GM19193 (cell line): Measurements from ENCODE around the gene ALMS1.

Experiments used
- POLR2A ChIP-seq: IDR thresholded peaks from 4 replicates; pipeline ENCODE4 v1.6.1; 2011; ENCODE audit not compliant: insufficient read depth, insufficient read length; ENCODE audit errors: extremely low read depth

ALMS1 gene

GRCh38 chr2:73444202-73444601 lies 58.6 kb downstream of the ALMS1 start:
- no peak for TF ChIP-seq POLR2A

GRCh38 chr2:73448856-73449255 lies 63.2 kb downstream of the ALMS1 start:
- no peak for TF ChIP-seq POLR2A

GRCh38 chr2:73449404-73449803 lies 63.8 kb downstream of the ALMS1 start:
- no peak for TF ChIP-seq POLR2A

GRCh38 chr2:73451263-73451972 lies 65.8 kb downstream of the ALMS1 start:
- TF ChIP-seq POLR2A = no peak

- no peak for TF ChIP-seq POLR2A
Measured at GRCh38 chr2:73457982-73458381, 72.3 kb downstream of the ALMS1 start.

- TF ChIP-seq POLR2A = no peak
Measured at GRCh38 chr2:73468376-73468775, 82.7 kb downstream of the ALMS1 start.

- no peak for TF ChIP-seq POLR2A
Measured at GRCh38 chr2:73487112-73487657, 101.5 kb downstream of the ALMS1 start.

GRCh38 chr2:73488079-73488478 lies 102.4 kb downstream of the ALMS1 start:
- TF ChIP-seq POLR2A = no peak

- no peak for TF ChIP-seq POLR2A
Measured at GRCh38 chr2:73489053-73489452, 103.4 kb downstream of the ALMS1 start.

- no peak for TF ChIP-seq POLR2A
Measured at GRCh38 chr2:73494031-73494430, 108.4 kb downstream of the ALMS1 start.

GRCh38 chr2:73503992-73504570 lies 118.4 kb downstream of the ALMS1 start:
- TF ChIP-seq POLR2A = no peak

- TF ChIP-seq POLR2A = no peak
Measured at GRCh38 chr2:73516033-73516432, 130.4 kb downstream of the ALMS1 start.

- no peak for TF ChIP-seq POLR2A
Measured at GRCh38 chr2:73528688-73529087, 143.1 kb downstream of the ALMS1 start.

- no peak for TF ChIP-seq POLR2A
Measured at GRCh38 chr2:73532381-73532780, 146.7 kb downstream of the ALMS1 start.

- TF ChIP-seq POLR2A = no peak
Measured at GRCh38 chr2:73536133-73536840, 150.7 kb downstream of the ALMS1 start.

- TF ChIP-seq POLR2A = no peak
Measured at GRCh38 chr2:73561422-73561821, 175.8 kb downstream of the ALMS1 start.
